ENCODE measurements around the gene SLC25A48. TPM values are rescaled to one million over a fixed set of nuclear protein-coding genes. Genes with fewer than 3 reads are reported as not detected.

SLC25A48 gene
- total RNA-seq, 4 donors from 2014 or later: 1.7 to 5.7 (median 3.1) TPM

- peaks cover 31% of the 10 kb centered on the region for H3K27me3 ChIP-seq
- no peak overlapping the region for H3K27ac ChIP-seq
- peaks cover 18% of the 10 kb centered on the region for H3K4me1 ChIP-seq
- no peaks in the 10 kb centered on the region for H3K9me3 ChIP-seq
- no peaks in the 10 kb centered on the region for H3K36me3 ChIP-seq
- no peak for TF ChIP-seq POLR2A (IDR thresholded peaks at IDR 0.05)
- TF ChIP-seq, protein P1, sequence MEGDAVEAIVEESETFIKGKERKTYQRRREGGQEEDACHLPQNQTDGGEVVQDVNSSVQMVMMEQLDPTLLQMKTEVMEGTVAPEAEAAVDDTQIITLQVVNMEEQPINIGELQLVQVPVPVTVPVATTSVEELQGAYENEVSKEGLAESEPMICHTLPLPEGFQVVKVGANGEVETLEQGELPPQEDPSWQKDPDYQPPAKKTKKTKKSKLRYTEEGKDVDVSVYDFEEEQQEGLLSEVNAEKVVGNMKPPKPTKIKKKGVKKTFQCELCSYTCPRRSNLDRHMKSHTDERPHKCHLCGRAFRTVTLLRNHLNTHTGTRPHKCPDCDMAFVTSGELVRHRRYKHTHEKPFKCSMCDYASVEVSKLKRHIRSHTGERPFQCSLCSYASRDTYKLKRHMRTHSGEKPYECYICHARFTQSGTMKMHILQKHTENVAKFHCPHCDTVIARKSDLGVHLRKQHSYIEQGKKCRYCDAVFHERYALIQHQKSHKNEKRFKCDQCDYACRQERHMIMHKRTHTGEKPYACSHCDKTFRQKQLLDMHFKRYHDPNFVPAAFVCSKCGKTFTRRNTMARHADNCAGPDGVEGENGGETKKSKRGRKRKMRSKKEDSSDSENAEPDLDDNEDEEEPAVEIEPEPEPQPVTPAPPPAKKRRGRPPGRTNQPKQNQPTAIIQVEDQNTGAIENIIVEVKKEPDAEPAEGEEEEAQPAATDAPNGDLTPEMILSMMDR (IDR thresholded peaks at IDR 0.05): no peak
- TF ChIP-seq POLR2AphosphoS5 (IDR thresholded peaks at IDR 0.05): no peak
- TF ChIP-seq EP300 (IDR thresholded peaks at IDR 0.05): no peak
- no peak for DNase-seq (ENCODE audit: low spot score in 2 of 2)
- H3K4me3 ChIP-seq: no peak overlapping the region
- WGBS: 63% methylated on average over 3 of the region's 3 CpGs
Measured at GRCh38 chr5:135830384-135830700, 4.1 kb upstream of the SLC25A48 start.

DNA sequence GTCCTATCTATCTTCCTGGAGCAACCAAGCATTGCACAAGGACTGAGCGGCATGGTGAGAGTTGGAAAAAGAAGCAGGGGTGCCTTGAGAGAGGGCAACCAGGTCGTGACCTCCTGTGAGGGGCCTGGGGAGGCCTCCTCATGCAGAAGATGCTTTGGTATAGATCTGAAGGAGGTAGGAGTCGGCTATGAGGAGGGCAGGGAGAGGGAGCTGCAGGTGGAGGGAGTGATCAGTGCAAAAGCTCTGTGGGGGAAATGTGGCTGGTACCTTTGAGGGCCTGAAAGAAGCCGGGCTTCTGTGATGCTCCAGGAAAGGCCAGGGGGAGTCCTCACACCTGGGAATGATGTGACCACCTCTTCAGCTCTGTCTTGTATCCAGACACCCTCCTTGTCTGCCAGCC is 3.6 kb upstream of the SLC25A48 start:
- no peaks in the 10 kb centered on the region for H3K36me3 ChIP-seq
- H3K9me3 ChIP-seq: no peaks in the 10 kb centered on the region
- H3K27ac ChIP-seq: no peak overlapping the region
- H3K4me1 ChIP-seq: peaks cover 18% of the 10 kb centered on the region
- WGBS: 86% methylated on average over 4 of the region's 4 CpGs
- H3K27me3 ChIP-seq: peaks cover 37% of the 10 kb centered on the region
- no peak overlapping the region for H3K4me3 ChIP-seq
- TF ChIP-seq POLR2AphosphoS5 (IDR thresholded peaks at IDR 0.05): no peak
- no peak for TF ChIP-seq EP300 (IDR thresholded peaks at IDR 0.05)
- TF ChIP-seq, protein P1 (IDR thresholded peaks at IDR 0.05): no peak
- TF ChIP-seq POLR2A (IDR thresholded peaks at IDR 0.05): no peak
- DNase-seq (ENCODE audit: low spot score in 2 of 2): no peak

DNA sequence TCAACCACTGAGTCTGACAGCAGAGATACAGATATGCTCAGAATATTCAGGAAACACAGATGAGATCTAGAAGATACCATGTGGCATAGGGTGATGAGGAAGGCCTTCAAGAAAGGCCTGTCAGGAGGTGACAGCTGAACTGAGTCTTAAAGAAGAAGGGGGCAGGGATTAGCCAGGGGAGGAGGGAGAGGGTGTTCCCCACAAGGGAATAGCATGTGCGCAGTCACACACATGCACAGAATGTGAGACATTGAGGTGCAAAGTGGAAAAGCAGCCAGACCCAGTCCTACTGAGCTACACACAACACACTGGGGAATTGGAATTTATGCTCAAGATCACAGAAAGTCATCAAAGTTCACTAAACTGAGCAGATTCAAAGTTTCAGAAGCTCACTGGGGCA is 3.0 kb upstream of the SLC25A48 start:
- H3K4me1 ChIP-seq: peaks cover 18% of the 10 kb centered on the region
- DNase-seq (ENCODE audit: low spot score in 2 of 2): no peak
- TF ChIP-seq POLR2A (IDR thresholded peaks at IDR 0.05): no peak
- no peak for TF ChIP-seq EP300 (IDR thresholded peaks at IDR 0.05)
- TF ChIP-seq, protein P1 (IDR thresholded peaks at IDR 0.05): no peak
- TF ChIP-seq POLR2AphosphoS5 (IDR thresholded peaks at IDR 0.05): no peak
- WGBS: 90% methylated on average over 1 of the region's 1 CpG
- peaks cover 39% of the 10 kb centered on the region for H3K27me3 ChIP-seq
- H3K9me3 ChIP-seq: no peaks in the 10 kb centered on the region
- H3K36me3 ChIP-seq: no peaks in the 10 kb centered on the region
- H3K27ac ChIP-seq: no peak overlapping the region
- no peak overlapping the region for H3K4me3 ChIP-seq

- WGBS: 92% methylated on average over 12 of the region's 12 CpGs
- TF ChIP-seq POLR2AphosphoS5 (IDR thresholded peaks at IDR 0.05) (no peak), EP300 (IDR thresholded peaks at IDR 0.05) (no peak), POLR2A (IDR thresholded peaks at IDR 0.05) (no peak)
- TF ChIP-seq, protein P1 (IDR thresholded peaks at IDR 0.05): no peak
- H3K27ac ChIP-seq: no peak overlapping the region
- peaks cover 18% of the 10 kb centered on the region for H3K4me1 ChIP-seq
- peaks cover 39% of the 10 kb centered on the region for H3K27me3 ChIP-seq
- H3K4me3 ChIP-seq: no peak overlapping the region
- no peaks in the 10 kb centered on the region for H3K36me3 ChIP-seq
- no peaks in the 10 kb centered on the region for H3K9me3 ChIP-seq
- DNase-seq (ENCODE audit: low spot score in 2 of 2): no peak
Measured at GRCh38 chr5:135831851-135832555, 2.5 kb upstream of the SLC25A48 start.

DNA sequence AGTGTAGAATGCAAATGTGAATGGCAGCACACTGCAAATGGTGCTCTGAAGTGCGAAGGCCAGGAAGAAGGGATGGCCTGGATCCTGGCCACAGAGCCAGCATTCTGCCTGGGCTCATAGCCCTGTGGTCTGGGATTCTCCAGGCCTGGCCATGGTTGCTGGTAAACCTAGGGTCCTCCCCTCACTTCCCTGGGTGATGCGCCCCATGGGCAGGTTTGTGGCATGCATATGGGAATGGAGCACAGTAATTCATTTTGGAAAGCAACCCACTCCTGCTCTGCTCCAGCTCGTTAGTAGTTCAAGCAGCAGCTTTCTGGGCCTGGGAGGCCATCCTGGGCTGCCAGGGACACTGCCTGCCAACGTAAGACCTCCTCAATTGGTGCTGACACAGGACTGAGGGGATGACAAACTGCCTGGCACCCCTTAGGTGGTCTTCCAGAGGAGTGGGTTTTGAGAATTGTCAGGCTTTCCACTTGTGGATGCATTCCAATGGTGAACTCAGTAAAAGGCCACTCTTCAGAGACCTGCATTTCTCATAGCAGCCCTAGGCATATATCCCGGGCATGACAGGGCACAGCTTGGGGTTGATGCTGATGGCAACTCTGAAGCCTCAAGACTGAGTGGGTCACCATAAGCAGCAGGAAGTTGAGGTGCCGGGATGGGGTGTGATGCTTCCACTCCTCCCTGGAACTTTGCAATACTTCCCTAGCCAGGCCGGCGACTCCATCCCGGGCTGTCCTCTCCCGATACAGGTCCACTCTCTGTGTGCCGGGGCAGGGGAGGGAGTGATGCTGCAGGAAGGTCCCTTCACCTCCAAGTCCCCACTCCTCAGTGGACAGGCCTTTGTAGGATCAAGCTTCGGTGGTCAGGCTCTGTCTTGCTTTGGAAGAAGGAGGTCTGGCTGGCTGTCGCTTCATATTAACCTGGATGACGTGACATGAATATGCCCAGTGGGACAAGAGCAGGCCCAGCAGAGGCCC is 1.2 kb upstream of the SLC25A48 start:
- 87% methylated on average over 14 of the region's 14 CpGs for WGBS
- TF ChIP-seq, protein P1 (IDR thresholded peaks at IDR 0.05): no peak
- TF ChIP-seq POLR2A (IDR thresholded peaks at IDR 0.05) (no peak), POLR2AphosphoS5 (IDR thresholded peaks at IDR 0.05) (no peak), EP300 (IDR thresholded peaks at IDR 0.05) (no peak)
- DNase-seq (ENCODE audit: low spot score in 2 of 2): no peak
- no peak overlapping the region for H3K27ac ChIP-seq
- peaks cover 39% of the 10 kb centered on the region for H3K27me3 ChIP-seq
- no peaks in the 10 kb centered on the region for H3K9me3 ChIP-seq
- H3K4me3 ChIP-seq: no peak overlapping the region
- no peaks in the 10 kb centered on the region for H3K36me3 ChIP-seq
- H3K4me1 ChIP-seq: peaks cover 18% of the 10 kb centered on the region
